Gastrocnemius medialis (tissue), 4 donors: ENCODE data around the gene PRR12.

ENCODE experiments used
- POLR2A ChIP-seq, 2 donors: fragments of 450-650 bp; IDR thresholded peaks; one replicate each; pipeline ENCODE4 v1.6.1; 2017; ENCODE audit warnings: antibody characterized with exemption in 2 of 2, mild to moderate bottlenecking in 2 of 2, moderate library complexity in 2 of 2
- TF ChIP-seq, protein P1 (sequence below), 5 experiments: fragments of 450-650 bp in 3 of 5; fragments of 200-600 bp in 2 of 5; sonication (generic) in 2 of 5; IDR thresholded peaks in 4 of 5; conservative IDR thresholded peaks in 1 of 5; 1 replicate in 4 of 5; 2 replicates in 1 of 5; pipeline ENCODE4 v1.5.1; 2016 to 2019; ENCODE audit warnings: antibody characterized with exemption in 5 of 5, mild to moderate bottlenecking in 3 of 5, moderate library complexity in 3 of 5

GRCh38 chr19:49581007-49581508, 9.9 kb upstream of the PRR12 start, which contains the start of gene PRRG2:
- TF ChIP-seq, protein P1, sequence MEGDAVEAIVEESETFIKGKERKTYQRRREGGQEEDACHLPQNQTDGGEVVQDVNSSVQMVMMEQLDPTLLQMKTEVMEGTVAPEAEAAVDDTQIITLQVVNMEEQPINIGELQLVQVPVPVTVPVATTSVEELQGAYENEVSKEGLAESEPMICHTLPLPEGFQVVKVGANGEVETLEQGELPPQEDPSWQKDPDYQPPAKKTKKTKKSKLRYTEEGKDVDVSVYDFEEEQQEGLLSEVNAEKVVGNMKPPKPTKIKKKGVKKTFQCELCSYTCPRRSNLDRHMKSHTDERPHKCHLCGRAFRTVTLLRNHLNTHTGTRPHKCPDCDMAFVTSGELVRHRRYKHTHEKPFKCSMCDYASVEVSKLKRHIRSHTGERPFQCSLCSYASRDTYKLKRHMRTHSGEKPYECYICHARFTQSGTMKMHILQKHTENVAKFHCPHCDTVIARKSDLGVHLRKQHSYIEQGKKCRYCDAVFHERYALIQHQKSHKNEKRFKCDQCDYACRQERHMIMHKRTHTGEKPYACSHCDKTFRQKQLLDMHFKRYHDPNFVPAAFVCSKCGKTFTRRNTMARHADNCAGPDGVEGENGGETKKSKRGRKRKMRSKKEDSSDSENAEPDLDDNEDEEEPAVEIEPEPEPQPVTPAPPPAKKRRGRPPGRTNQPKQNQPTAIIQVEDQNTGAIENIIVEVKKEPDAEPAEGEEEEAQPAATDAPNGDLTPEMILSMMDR (IDR thresholded peaks at IDR 0.05 in 4 of 5, conservative IDR thresholded peaks at IDR 0.05 in 1 of 5), result no peak
- TF ChIP-seq POLR2A (IDR thresholded peaks at IDR 0.05), result no peak
